H1 (cell line): ENCODE results near the gene NXNL2. TPM values are rescaled to one million over a fixed set of nuclear protein-coding genes. Genes with fewer than 3 reads are reported as not detected.

Source experiments
- CTCF ChIA-PET: fragments of 300-600 bp; sonication (Branson Sonifier 250); formaldehyde crosslinking; loops from one replicate; lab custom pipeline; 2021; ENCODE audit not compliant: partially characterized antibody; lab: Charles Lee
- POLR2A ChIA-PET: fragments of 300-600 bp; sonication (Branson Sonifier 250); formaldehyde crosslinking; loops from one replicate; lab custom pipeline; 2021; ENCODE audit warnings: inconsistent platforms; ENCODE audit not compliant: partially characterized antibody; lab: Charles Lee
- DNase-seq, 2 experiments: peaks; one replicate each; pipeline versions ENCODE4 v3.0.0 to v3.0.0-alpha.2; 2010 to 2022; ENCODE audit warnings: low spot score in 2 of 2, low read depth in 1 of 2, mixed read lengths in 1 of 2
- FAIRE-seq: peaks from 2 replicates; lab custom pipeline; 2011; peaks lifted over from hg19 to GRCh38; lab: Jason Lieb, UNC
- H2AFZ ChIP-seq: 2 replicates; pipeline ENCODE4 v1.8.1; 2012; ENCODE audit warnings: low read length, inconsistent platforms
- H2AK5ac ChIP-seq: 2 replicates; pipeline ENCODE4 v1.6.1; 2013; ENCODE audit warnings: low read depth, low read length
- H2BK120ac ChIP-seq: replicated peaks from 2 replicates; pipeline ENCODE3; 2013; ENCODE audit warnings: low read depth, low read length, inconsistent platforms
- H2BK12ac ChIP-seq: 2 replicates; pipeline ENCODE4 v1.6.1; 2013; ENCODE audit warnings: low read depth, low read length
- H2BK15ac ChIP-seq: 2 replicates; pipeline ENCODE4 v1.6.1; 2013; ENCODE audit warnings: low read length
- H2BK20ac ChIP-seq: 2 replicates; pipeline ENCODE4 v1.6.1; 2013; ENCODE audit warnings: low read length
- H2BK5ac ChIP-seq: 2 replicates; pipeline ENCODE4 v1.6.1; 2013; ENCODE audit warnings: low read depth, low read length
- H3K14ac ChIP-seq: 2 replicates; pipeline ENCODE4 v1.6.1; 2013; ENCODE audit warnings: inconsistent platforms; ENCODE audit not compliant: insufficient read length
- H3K18ac ChIP-seq: 2 replicates; pipeline ENCODE4 v1.6.1; 2013; ENCODE audit warnings: low read length; ENCODE audit errors: extremely low read depth
- H3K23ac ChIP-seq: 2 replicates; pipeline ENCODE4 v1.6.1; 2013; ENCODE audit warnings: inconsistent platforms; ENCODE audit not compliant: insufficient read length
- H3K23me2 ChIP-seq: 2 replicates; pipeline ENCODE4 v1.6.1; 2013; ENCODE audit warnings: low read depth, low read length
- H3K27ac ChIP-seq: 2 replicates; pipeline ENCODE4 v1.6.1; 2011; ENCODE audit warnings: low read depth, low read length, inconsistent platforms
- H3K27me3 ChIP-seq, 4 experiments: replicated peaks in 1 of 4; 1 replicate in 1 of 4; 2 replicates in 3 of 4; pipeline versions ENCODE4 v1.6.1 to v1.8.1; 2011 to 2013; ENCODE audit warnings: low read length in 3 of 4, mild to moderate bottlenecking in 3 of 4, inconsistent platforms in 2 of 4, mixed read lengths in 2 of 4, moderate library complexity in 1 of 4; ENCODE audit not compliant: control insufficient read depth in 3 of 4, insufficient read depth in 3 of 4; ENCODE audit errors: extremely low read depth in 1 of 4
- H3K36me3 ChIP-seq, 4 experiments: 2 replicates each; pipeline versions ENCODE4 v1.6.1 to v1.8.1; 2011 to 2013; ENCODE audit warnings: mild to moderate bottlenecking in 4 of 4, low read length in 3 of 4, moderate library complexity in 2 of 4, control low read depth in 1 of 4, inconsistent platforms in 1 of 4; ENCODE audit not compliant: insufficient read depth in 4 of 4, control insufficient read depth in 2 of 4
- H3K4ac ChIP-seq: replicated peaks from 2 replicates; pipeline ENCODE3; 2013; ENCODE audit warnings: low read length, low read depth, mixed read lengths, inconsistent platforms; ENCODE audit not compliant: insufficient read length
- H3K4me1 ChIP-seq, 4 experiments: replicated peaks in 1 of 4; 1 replicate in 1 of 4; 2 replicates in 3 of 4; pipeline versions ENCODE4 v1.6.1 to v1.8.1; 2011 to 2013; ENCODE audit warnings: low read length in 3 of 4, inconsistent platforms in 2 of 4, mixed read lengths in 1 of 4; ENCODE audit not compliant: insufficient read depth in 4 of 4, control insufficient read depth in 3 of 4
- H3K4me2 ChIP-seq, 2 experiments: 2 replicates each; pipeline versions ENCODE4 v1.6.1 to v1.8.1; 2011 to 2013; ENCODE audit warnings: low read depth in 2 of 2, low read length in 2 of 2, control low read depth in 1 of 2, inconsistent platforms in 1 of 2, mild to moderate bottlenecking in 1 of 2; ENCODE audit not compliant: insufficient read depth in 1 of 2
- H3K4me3 ChIP-seq, 4 experiments: fragments of 200-600, 300-600 bp in 1 of 4; sonication (generic), shearing (Covaris generic), sonication (Bioruptor Twin) in 1 of 4; 2 replicates each; pipeline versions ENCODE4 v1.5.1 to v1.8.1; 2011 to 2016; ENCODE audit warnings: low read length in 4 of 4, low read depth in 3 of 4, control low read depth in 2 of 4, inconsistent platforms in 2 of 4, mild to moderate bottlenecking in 2 of 4, mixed read lengths in 1 of 4, moderate library complexity in 1 of 4; ENCODE audit not compliant: insufficient read depth in 2 of 4; ENCODE audit errors: extremely low read depth in 1 of 4
- H3K56ac ChIP-seq: replicated peaks from 2 replicates; pipeline ENCODE3; 2013; ENCODE audit warnings: low read depth, mild to moderate bottlenecking, mixed read lengths, low read length, inconsistent platforms; ENCODE audit not compliant: insufficient read length
- H3K79me1 ChIP-seq: 2 replicates; pipeline ENCODE4 v1.6.1; 2013; ENCODE audit warnings: low read depth, low read length, control low read depth
- H3K79me2 ChIP-seq, 2 experiments: 2 replicates each; pipeline versions ENCODE4 v1.6.1 to v1.8.1; 2012 to 2013; ENCODE audit warnings: low read length in 2 of 2, mild to moderate bottlenecking in 2 of 2, inconsistent platforms in 1 of 2; ENCODE audit not compliant: insufficient read depth in 2 of 2, control insufficient read depth in 1 of 2
- H3K9ac ChIP-seq, 4 experiments: replicated peaks in 1 of 4; 1 replicate in 1 of 4; 2 replicates in 3 of 4; pipeline versions ENCODE4 v1.6.1 to v1.8.1; 2011 to 2013; ENCODE audit warnings: low read depth in 3 of 4, low read length in 3 of 4, control low read depth in 2 of 4, mild to moderate bottlenecking in 2 of 4, moderate library complexity in 2 of 4, inconsistent platforms in 1 of 4; ENCODE audit errors: extremely low read depth in 1 of 4
- H3K9me3 ChIP-seq, 2 experiments: 2 replicates each; pipeline versions ENCODE4 v1.6.1 to v1.8.1; 2012 to 2013; ENCODE audit warnings: mild to moderate bottlenecking in 2 of 2, moderate library complexity in 2 of 2, control low read depth in 1 of 2, inconsistent platforms in 1 of 2, low read depth in 1 of 2, low read length in 1 of 2, mixed read lengths in 1 of 2; ENCODE audit not compliant: insufficient read depth in 2 of 2
- H4K20me1 ChIP-seq, 2 experiments: replicated peaks in 1 of 2; 2 replicates each; pipeline versions ENCODE3 to v1.8.1; 2011 to 2013; ENCODE audit warnings: inconsistent platforms in 2 of 2, low read length in 2 of 2, mild to moderate bottlenecking in 1 of 2; ENCODE audit not compliant: insufficient read depth in 2 of 2, control insufficient read depth in 1 of 2
- H4K5ac ChIP-seq: 2 replicates; pipeline ENCODE4 v1.6.1; 2013; ENCODE audit warnings: low read length, low read depth, mixed read lengths, inconsistent platforms; ENCODE audit not compliant: insufficient read length
- H4K8ac ChIP-seq: 2 replicates; pipeline ENCODE4 v1.8.0; 2013; ENCODE audit warnings: mild to moderate bottlenecking, moderate library complexity, low read length, inconsistent platforms; ENCODE audit not compliant: insufficient read depth; ENCODE audit errors: extremely low read depth
- H4K91ac ChIP-seq: replicated peaks from 2 replicates; pipeline ENCODE3; 2013; ENCODE audit warnings: low read length, mixed read lengths, inconsistent platforms; ENCODE audit not compliant: insufficient read length
- ASH2L ChIP-seq: fragments of 200-600, 300-600 bp; sonication (generic); IDR thresholded peaks from one replicate; pipeline ENCODE4 v1.7.1; 2017; ENCODE audit warnings: low read length
- ATF3 ChIP-seq: IDR thresholded peaks from 2 replicates; pipeline ENCODE4 v1.6.1; 2011; ENCODE audit warnings: low read depth, mild to moderate bottlenecking, low read length; ENCODE audit not compliant: insufficient read depth
- CHD2 ChIP-seq: IDR thresholded peaks from 2 replicates; pipeline ENCODE4 v1.6.1; 2012; ENCODE audit warnings: low read length, improper control_type of control experiment
- CTCF ChIP-seq, 3 experiments: IDR thresholded peaks; 1 replicate in 2 of 3; 2 replicates in 1 of 3; pipeline versions ENCODE4 v1.5.1 to v1.6.1; 2011; ENCODE audit warnings: low read length in 3 of 3, mild to moderate bottlenecking in 3 of 3, inconsistent platforms in 2 of 3, low read depth in 1 of 3, moderate library complexity in 1 of 3; ENCODE audit not compliant: insufficient read depth in 1 of 3; ENCODE audit errors: control extremely low read depth in 1 of 3
- RAD21 ChIP-seq, 2 experiments: IDR thresholded peaks in 1 of 2; conservative IDR thresholded peaks in 1 of 2; 2 replicates each; pipeline ENCODE4 v1.6.1; 2011; ENCODE audit warnings: low read depth in 2 of 2, low read length in 2 of 2, improper control_type of control experiment in 1 of 2, inconsistent platforms in 1 of 2, mild to moderate bottlenecking in 1 of 2, moderate library complexity in 1 of 2
- RBBP5 ChIP-seq: IDR thresholded peaks from 2 replicates; pipeline ENCODE4 v1.7.1; 2012; ENCODE audit warnings: low read depth, mild to moderate bottlenecking, inconsistent platforms, low read length, moderate library complexity, borderline replicate concordance
- SIN3A ChIP-seq, 2 experiments: IDR thresholded peaks in 1 of 2; conservative IDR thresholded peaks in 1 of 2; 2 replicates each; pipeline ENCODE4 v1.6.1; 2011 to 2012; ENCODE audit warnings: low read length in 2 of 2, improper control_type of control experiment in 1 of 2, low read depth in 1 of 2, mild to moderate bottlenecking in 1 of 2
- SP1 ChIP-seq: IDR thresholded peaks from 2 replicates; pipeline ENCODE4 v1.6.1; 2011; ENCODE audit warnings: low read depth, low read length
- WGBS, 2 experiments: shearing (Covaris generic) in 1 of 2; methylation state at CpG; one replicate each; pipeline versions ENCODE4 v1.1.6 to v1.1.7; 2013 to 2015; ENCODE audit warnings: low lambda C conversion rate in 2 of 2, mixed read lengths in 2 of 2, inconsistent platforms in 1 of 2, low coverage in 1 of 2, missing lambda C conversion rate in 1 of 2; ENCODE audit not compliant: insufficient replicate concordance in 2 of 2, insufficient coverage in 1 of 2, insufficient read length in 1 of 2; ENCODE audit errors: extremely low coverage in 1 of 2, missing lambda C conversion rate in 1 of 2; 5-methylcytosine and 5-hydroxymethylcytosine counted together
- polyA plus RNA-seq, 7 experiments: library from polyadenylated mRNA; depleted of rRNA in 3 of 7; stranded (reverse) in 5 of 7; unstranded in 2 of 7; fragments of >200 nt in 5 of 7; fragments of 200-250 nt in 2 of 7; gene quantifications; 1 replicate in 5 of 7; 2 replicates in 1 of 7; 4 replicates in 1 of 7; pipeline versions ENCODE4 v1.2.1 to v1.2.3, GENCODE V29; 2011 to 2013; ENCODE audit warnings: missing spikeins in 2 of 7, mixed read lengths in 2 of 7
- total RNA-seq: library from RNA; stranded (reverse); fragmentation: NEBNext Ultra II Directional; extraction: Animal tissue kit (Norgen Biotek cat#: 25700); gene quantifications from 2 replicates; pipeline ENCODE4 v1.2.1, GENCODE V29; 2021

The NXNL2 gene
- total and polyA plus RNA-seq, 2 of the 8 experiments (the other 6 are each of a cell fraction or from before 2014, with no cell fraction given): 1.9 to 2.6 TPM

DNA sequence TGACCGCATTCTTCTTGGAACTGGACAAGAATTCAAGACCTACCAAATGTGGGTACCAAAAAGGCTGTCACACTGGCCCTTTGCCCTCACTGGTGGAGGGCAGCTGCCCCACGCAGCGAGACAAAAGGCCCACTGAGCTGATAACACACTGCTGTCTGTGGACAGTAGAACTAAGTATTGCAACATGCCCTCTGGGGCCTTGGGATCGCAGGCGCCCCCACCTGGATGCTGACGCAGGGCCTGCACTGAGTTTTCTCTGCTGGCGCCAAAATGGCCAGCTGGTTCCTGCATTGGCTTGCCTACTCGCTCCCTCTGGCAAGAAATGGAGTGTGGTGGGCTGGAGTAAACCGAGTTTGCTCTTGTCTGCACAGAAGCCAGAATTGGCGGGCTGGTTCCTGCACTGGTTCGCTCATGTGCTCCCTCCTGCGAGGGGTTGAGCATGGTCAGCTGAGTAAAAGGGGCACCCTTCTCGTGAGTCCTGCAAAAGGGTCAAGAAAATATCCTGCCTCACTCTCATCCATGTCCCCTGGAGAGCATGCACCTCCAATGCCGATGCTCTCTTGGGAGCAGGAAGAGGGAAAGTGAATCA, 55.7 kb downstream of the NXNL2 start:
- Histone ChIP-seq H4K8ac (peak overlapping the region; percentile 75; the same call in 1 of the 2 replicates), H3K36me3 (no peaks in the 10 kb centered on the region), H3K79me1 (no peaks in the 10 kb centered on the region), H4K5ac (no peak overlapping the region), H3K9me3 (no peaks in the 10 kb centered on the region), H3K23me2 (no peaks in the 10 kb centered on the region), H2BK15ac (no peak overlapping the region), H2AFZ (peak overlapping the region; percentile 97), H3K4me2 (no peak overlapping the region), H3K56ac (no peak overlapping the region), H2BK5ac (no peak overlapping the region), H2BK120ac (no peak overlapping the region), H3K9ac (no peak overlapping the region), H3K79me2 (no peaks in the 10 kb centered on the region), H3K4me1 (0 out of 7 replicates have a peak, but pooled peaks cover 0 to 2% (median 0%) of the 10 kb centered on the region in 4 experiments), H2BK12ac (0 out of 2 replicates have a peak overlapping the region, but pooled peaks have one; percentile 64), H3K27ac (no peak overlapping the region), H4K20me1 (no peaks in the 10 kb centered on the region), H3K27me3 (no peaks in the 10 kb centered on the region; a peak in 1 of 7 replicates), H3K4me3 (no peak overlapping the region), H3K23ac (no peak overlapping the region), H3K14ac (no peak overlapping the region), H3K18ac (0 out of 2 replicates have a peak overlapping the region, but pooled peaks have one; percentile 41), H4K91ac (no peak overlapping the region), H2AK5ac (no peak overlapping the region), H2BK20ac (peak overlapping the region; percentile 23; the same call in 1 of the 2 replicates), H3K4ac (no peak overlapping the region)
- ChIA-PET CTCF (interaction anchor here (0.6 to 2.5 kb wide), 11 partner anchors 11 to 640 kb away, joined by 3 to 21 read pairs (median 3); no protein-coding TSS in a partner anchor), POLR2A (interaction anchor here (1.3 kb wide), 1 partner anchor 57 kb away, joined by 3 read pairs; no protein-coding TSS in a partner anchor)
- FAIRE-seq (no peak), DNase-seq (peak; percentile 9 to 80)
- 61% methylated on average over 14 of the region's 14 CpGs; no CpG with 5 or more reads in 1 of the 2 experiments for WGBS, 2 experiments
- TF ChIP-seq SP1 (no peak), RAD21 (IDR thresholded peaks at IDR 0.05 in 1 of 2, conservative IDR thresholded peaks at IDR 0.05 in 1 of 2; ENCODE audit: low read depth in 2 of 2, low read length in 2 of 2) (peak; percentile 58 to 67), ASH2L (peak; percentile 23), RBBP5 (no peak), CHD2 (no peak), CTCF (IDR thresholded peaks at IDR 0.05; ENCODE audit: control extremely low read depth in 1 of 3, insufficient read depth in 1 of 3, low read depth in 1 of 3, low read length in 3 of 3) (peak; percentile 62 to 76 (median 71)), ATF3 (0 out of 2 replicates have a peak, but pooled peaks have one; percentile 10), SIN3A (conservative IDR thresholded peaks at IDR 0.05 in 1 of 2, IDR thresholded peaks at IDR 0.05 in 1 of 2; ENCODE audit: low read depth in 1 of 2, low read length in 2 of 2) (0 out of 4 replicates have a peak, but pooled peaks of 1 of the 2 experiments have one; percentile 38)
